Activated CD8-positive, alpha-beta memory T cell treated with anti-CD3 and anti-CD28 coated beads for 48 hours (primary cell): Measurements from ENCODE around the gene MPPED2.

Experiments used
- DNase-seq, 3 experiments: peaks; one replicate each; pipeline ENCODE4 v3.0.0-alpha.2; 2020; ENCODE audit warnings: low read depth in 2 of 3, low spot score in 2 of 3

MPPED2 gene, protein sequence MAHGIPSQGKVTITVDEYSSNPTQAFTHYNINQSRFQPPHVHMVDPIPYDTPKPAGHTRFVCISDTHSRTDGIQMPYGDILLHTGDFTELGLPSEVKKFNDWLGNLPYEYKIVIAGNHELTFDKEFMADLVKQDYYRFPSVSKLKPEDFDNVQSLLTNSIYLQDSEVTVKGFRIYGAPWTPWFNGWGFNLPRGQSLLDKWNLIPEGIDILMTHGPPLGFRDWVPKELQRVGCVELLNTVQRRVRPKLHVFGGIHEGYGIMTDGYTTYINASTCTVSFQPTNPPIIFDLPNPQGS

DNA sequence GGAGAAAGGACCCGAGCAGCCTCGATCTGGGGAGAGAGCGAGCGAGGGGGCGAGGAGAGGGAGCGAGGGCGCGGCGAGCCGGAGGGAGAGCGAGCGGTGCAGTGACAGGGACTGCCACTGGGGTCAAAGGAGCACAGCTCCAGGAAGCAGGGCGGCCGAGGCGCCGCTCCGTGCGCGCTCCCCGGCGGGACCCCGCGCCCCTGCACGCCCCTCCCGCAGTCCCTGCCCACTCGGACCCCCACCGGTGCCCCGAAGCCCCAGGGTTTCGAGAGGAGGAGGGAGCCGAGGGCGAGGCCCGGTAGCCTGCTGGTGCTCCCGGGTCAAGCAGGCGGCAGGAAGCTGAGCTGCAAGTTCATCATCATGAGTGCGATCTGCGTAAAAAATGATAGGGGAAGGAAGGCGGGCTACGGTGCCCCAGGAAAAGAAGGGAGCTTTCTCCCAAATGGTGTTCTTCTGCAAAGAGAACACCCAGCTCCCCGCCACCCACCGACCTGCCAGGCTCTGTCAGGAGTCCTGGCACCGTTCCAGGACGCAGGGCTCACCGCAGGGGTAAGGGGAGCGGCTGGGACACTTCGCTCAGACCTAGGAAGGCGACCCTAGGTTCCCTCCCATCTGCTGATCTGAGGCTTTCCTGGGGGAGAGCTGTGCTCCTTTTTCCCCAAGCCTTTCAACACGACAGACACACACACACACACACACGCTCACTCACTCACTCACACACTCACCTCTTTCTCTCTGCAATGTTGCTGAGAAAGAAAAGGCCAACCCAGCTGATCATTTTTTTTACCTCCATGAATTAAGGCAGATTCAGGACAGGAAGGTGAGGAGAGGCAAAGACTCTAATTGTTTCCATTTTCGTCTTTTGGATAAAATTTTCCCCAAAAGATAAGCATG is at the start of gene MPPED2:
MPPED2 (minus strand) TSS at position 103 of the 894 bp plus-strand sequence. CDS start 5,980 bp downstream, outside the sequence.
- no peak for DNase-seq

DNA sequence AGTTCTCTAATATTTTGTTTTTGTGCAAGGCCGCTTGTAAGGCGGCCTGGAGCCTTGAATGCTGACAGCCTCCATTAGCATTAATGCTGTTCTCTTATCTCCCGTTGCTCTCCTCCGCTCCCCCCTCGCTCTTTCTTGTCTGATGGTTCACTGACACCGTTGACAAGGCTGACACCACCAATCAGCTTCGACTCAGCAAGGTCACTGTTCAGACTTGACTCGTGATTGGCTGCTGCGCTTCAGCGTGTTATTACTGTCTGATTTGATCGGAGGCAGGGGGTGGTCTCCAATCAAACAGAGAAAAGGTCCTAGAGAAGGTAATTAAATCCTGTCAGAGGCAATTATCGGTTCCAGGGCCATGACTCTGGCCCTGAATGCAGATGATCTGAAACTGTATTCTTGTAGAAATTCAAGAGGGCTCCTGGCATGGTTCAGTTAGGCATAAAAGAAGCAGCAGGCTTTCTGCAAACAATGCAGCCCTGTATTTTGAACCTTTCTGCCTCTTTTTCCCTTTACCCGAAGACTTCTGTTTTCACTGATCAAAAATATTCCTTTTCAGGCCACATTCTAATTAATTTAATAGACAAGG is 49.3 kb upstream of the MPPED2 start:
- DNase-seq: no peak

DNA sequence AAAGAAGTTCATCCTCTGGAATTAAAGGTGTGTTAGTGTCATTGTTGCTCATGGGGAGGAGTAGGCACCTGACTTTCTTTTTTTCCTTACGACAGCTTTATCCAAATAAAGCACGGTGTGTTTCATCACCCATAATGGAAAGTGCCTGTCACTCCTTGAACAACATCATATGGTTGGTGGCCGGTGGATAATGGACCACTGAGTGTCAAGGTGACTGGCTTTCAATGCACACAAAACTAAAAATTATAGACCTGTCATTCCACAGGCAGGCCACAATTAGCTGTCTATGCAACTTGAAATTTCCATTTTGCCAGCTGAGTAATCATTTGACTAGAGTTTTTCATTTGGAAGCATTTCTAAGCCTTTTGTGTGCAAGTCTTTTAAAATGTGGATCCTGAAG is 45.0 kb upstream of the MPPED2 start:
- DNase-seq: no peak

DNA sequence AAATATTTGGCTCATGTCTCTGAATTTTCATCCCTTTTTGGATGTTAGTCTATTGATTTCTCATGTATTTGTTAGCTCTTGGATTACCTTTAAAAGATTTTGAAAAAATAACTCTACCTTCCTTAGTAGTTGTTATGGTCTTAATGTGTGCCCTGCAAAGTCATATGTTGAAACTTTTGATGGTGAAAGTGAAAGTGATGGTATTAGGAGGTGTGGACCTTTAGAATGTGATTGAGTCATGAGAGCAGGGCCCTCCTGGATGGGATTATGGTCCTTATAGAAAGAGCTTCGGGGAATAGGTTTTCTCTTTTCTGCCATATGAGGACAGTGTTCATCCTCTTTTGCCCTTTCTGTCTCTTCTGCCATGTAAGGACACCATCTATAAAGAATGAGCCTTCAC is 33.6 kb upstream of the MPPED2 start:
- no peak for DNase-seq

DNA sequence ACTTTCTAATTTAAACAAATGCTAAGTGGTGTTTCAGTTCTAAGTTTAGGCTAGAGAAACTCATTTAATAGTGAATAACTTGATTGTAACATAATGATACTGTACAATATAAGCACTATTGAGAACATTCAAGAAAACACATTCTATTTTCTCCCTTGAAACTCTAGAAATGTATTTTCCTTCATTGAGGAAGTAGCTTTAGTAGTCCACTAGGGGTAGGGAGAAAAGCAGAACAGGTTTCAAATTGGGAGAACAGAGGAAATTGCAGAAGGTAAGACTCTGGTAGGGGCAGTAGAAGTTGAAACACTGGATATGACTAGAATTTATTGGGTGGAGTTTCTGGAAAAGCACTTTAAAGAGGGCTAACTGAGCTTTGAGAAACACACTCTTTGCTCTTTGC is 31.6 kb upstream of the MPPED2 start:
- no peak for DNase-seq

DNA sequence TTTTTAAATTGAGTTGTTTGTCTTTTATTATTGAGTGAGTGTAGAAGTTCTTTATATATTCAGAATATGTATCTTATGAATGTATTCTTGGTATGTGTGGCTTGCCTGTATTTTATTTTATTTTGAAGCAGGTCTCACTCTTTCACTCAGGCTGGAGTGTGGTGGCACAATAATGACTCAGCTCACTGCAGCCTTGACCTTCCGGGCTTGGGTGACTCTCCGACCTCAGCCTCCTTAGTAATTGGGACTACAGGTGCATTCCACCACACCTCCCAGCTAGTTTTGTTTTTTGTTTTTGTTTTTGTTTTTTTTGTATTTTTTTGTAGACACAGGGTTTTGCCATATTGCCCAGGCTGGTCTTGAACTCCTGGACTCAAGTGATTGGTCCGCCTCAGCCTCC is 24.5 kb upstream of the MPPED2 start:
- DNase-seq: no peak

DNA sequence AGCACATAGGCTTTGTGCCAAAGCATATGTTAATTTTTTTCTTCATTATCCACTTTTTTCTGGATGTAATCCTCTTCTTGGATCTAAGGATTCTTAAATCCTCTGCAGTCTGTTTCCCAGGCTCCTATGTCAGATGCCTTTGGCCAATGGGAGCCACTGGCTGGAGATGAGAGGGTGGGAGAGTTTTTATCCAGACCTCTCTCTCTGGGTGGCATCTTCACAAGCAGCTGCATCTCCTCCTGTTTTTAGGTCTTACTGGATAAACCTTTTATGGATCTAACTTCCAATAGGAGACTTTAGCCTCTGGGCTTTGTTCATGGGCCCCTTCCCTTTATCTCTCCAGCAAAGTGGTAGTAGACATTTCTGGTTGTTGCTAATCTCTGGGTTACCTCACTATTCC is 22.4 kb upstream of the MPPED2 start:
- no peak for DNase-seq

DNA sequence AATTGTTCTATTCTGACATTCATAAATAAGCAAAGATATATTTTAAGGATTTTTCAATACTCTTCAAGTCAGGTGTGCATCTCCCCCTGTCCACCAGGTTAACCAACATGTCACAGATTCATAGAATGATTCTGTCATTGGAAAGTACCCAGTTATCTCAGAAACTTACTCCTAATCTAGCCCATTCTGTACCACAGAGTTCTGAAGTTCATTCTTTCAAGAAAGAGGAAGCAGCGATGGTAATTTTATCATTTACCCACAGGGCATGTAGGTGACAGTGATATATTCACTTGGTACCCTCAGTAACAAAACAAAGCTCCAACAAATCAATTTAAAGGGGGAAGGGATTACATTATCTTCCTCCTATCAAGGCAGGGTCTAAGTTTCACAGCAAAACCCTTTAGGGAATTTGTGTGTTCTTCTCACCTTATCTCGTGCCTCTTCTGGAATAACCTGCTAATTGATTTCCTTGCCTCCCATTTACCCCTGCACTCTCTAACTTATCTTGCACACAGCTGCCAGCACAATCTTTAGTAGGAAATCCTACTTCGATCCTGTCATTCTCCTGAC is 19.0 kb upstream of the MPPED2 start:
- no peak for DNase-seq

DNA sequence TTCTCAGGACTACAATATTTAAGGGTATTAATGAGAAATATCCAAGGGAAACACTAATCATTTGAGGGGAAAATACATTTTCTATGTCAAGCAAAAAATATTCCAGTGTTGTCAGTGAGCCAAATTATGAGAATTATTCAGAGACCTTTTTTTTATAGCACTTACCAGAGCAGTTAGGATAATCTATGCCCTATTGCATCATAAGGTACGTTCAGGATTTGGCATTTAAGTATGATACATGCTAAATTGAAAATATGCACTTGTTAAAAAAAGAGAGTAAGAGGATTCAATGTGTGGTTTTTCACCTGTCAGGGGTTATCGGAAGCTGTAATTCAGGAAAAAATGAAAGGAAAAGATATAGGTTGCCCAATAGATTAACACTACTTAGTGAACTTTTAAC is 17.2 kb upstream of the MPPED2 start:
- DNase-seq: no peak

DNA sequence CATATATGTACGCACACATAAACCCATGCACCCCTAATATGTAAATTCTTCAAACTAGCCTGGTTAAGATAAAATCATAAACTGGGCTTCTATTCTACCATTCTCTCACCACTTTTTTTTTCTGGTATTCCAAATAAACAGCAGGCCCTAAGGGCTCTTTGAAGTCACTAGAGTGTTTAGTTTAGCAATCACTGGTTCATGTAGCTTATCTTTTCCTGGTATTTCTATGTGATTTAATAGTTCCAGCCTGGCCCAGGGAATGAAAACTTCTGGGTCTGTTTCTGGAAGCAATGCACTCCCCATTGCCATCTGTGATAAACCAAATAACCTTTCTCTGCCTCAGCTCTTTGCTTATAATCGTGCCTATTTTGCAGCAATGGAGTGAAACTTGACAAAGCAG is 10.7 kb upstream of the MPPED2 start:
- DNase-seq: no peak

DNA sequence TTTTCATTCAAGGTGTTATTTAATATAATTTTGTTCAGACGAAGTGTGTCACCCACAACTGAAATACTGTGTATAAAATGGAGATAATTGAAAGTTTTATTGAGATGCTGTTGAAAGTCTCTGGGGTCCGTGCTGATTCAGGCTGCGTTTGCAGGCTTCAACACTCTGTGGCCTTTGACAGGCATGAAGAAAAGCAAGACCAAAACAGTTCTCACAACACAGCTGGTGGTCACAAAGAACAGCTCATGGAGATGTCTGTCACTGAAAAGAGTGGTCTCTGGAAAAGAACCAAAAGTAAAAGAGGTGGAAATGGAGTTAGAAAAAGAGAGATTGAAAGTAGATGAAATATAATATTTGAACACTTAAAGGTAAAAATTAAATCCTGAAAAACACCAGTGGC is 9.8 kb upstream of the MPPED2 start:
- DNase-seq: no peak

DNA sequence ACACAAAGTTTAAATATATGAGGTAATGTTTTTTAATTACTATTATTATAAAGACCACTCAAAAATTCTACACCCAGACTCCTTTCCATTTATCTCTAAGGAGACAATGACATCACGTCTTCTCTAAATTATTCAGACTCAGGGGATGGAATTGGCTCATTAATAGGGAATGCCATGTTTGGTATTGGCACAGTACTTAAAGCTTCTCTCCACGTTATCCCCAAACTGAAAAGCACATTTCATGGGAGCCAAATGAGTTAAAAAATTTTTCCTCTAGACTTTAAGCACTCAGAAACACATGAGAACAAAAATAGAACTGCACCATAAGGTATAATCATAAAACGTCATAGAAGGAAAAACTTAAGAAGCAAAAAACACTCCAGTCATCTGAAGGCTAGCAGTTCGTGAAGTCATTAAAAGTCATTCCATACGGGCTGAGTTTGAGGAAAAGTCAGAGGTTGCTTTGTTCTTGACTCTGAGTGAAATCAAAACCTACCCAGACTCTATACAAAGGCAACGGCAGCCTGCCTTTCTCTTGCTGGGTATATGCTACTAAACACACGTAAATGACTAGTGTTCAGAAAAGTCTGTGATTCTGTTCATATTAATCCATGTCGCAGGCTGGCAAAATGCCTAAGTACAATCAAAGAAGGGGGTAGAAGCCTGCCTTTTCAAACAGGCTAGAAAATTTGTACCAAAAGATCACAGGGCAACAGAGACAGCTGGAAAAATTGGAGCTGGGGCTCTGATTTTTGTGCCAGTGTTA is 8.7 kb upstream of the MPPED2 start:
- no peak for DNase-seq

DNA sequence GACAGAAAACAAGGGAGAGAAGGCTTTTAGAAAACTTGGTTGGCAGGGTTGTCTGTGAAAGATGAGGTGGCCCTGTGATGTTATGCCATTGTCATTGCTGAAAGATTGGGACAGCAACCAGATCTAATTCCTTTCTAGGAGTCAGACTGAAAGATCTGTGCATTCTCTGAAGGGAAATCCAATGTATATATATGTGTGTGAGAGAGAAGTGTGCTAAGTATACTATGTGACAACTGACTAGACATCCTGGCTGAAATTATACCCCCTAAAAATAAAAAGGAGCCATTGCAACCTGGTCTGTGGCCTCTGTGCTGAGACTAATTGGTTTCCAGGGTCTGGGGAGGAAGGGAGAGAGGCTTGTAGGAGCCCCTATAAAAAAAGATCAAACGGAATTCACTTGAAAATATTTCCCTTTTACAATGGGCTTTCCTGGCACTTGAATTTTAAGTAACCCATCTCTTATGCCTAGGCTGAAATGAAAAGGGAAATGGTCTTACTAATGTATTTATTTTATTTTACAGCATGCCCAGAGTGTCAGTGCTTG is 1.2 kb upstream of the MPPED2 start:
- no peak for DNase-seq

DNA sequence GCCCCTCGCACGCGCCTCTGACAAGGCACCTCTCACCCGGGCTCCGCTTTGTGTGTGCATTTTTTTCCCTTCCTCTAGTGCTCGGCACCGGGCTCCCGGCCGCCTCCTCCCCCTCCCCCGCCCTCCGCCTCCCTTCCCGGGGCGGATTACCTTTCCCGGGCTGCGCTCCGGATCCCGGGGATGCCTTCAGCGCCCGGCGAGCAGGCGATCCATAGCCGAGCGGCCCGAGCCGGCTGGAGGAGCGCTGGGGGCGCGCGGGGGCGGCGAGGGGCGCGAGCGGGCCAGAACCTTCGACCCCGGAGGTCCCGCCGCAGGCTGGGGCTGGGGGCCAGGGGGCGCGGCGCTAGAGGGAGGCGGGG is 282 bp downstream of the MPPED2 start:
- no peak for DNase-seq

DNA sequence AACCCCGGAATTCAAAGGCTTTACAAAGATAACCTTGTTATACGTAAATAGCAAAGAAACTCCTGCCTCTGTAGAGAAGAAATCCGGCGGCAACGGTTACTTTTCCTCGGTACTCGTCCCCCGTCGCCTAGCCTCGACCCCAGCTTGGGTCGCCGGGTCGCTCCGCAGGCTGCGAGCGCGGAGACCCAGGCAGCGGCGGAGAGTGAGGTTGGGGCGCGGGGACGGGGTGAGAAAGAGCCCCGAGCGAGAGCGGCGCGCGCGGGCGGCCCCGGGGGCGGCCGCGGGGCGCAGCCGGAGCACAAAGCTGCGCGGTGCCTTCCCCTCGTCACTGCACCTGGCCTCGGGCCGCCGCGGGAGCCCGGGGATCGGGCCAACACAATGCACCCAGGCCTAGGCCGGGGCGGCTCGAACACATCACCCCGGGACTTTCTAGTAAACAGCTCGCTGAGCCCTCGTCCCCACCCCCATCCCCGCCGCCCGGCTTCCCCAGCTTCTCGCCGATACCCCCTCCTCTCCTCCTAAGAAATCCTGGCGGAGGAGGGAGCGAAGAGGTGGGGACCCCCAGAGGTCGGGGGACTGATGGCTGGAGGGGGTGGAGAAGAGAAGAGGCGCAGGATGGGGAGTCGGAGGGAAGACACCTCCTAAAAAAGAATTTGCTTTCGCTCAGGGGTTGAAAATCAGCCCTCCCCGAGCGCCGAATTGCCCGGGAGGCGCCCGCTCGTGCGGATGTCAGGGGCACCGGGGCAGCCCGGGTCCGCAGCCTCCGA is 845 bp downstream of the MPPED2 start:
- no peak for DNase-seq

DNA sequence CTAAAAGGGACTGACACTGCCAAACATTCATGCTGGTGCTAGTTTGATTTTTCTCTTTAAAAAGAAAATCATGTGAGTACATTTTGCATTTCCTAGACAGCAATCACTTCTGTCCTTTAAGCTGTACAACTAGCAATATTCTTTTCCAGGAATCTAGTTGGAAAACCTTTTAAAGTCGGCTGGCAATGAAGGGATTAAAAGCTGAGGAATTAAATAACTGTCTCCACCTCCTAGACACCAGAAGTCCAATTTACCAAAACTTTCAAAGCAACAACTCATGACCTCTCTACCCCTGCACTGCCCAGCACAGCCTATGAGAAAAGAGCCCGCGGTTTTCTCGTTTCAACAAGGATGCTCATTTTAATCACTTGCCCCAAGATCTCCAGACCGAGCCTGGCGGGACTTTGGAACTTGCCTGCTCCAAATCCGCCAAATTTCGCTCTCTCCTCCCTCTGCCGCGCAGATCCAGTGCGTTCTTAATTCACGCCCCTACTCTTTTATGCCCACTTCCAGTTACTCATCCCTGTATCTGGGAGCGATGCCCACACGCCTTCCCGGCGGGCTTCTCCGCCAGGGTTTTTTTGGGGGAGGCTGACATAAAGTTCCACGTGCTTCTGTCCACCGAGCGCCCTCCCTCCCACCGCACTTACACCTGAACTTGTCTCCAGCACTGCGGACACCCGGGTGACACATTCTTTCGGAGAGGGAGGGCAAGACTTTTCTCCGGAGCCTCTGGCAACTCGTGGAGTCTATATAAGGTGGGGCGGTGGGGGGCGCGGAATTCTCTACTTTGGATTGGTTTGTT is 2.5 kb downstream of the MPPED2 start:
- no peak for DNase-seq

DNA sequence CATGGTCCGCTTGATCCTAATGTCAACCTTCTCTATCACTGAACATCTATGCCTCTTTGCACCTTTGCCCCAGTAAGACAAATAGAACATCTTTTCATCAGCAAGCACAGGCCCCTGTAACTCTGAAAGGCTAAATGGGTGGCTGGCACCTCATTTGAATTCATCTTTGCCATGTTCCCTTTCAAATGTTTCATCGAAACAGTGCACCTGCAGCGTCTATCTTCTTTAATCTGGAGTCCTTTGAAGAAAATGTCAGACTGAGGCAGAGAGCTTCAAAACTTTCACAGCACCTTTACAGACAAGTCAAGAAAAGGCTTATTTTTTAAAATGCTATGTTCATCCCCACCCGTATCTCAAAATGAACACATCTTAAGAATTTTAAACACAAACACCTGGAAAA is 3.4 kb downstream of the MPPED2 start:
- no peak for DNase-seq

DNA sequence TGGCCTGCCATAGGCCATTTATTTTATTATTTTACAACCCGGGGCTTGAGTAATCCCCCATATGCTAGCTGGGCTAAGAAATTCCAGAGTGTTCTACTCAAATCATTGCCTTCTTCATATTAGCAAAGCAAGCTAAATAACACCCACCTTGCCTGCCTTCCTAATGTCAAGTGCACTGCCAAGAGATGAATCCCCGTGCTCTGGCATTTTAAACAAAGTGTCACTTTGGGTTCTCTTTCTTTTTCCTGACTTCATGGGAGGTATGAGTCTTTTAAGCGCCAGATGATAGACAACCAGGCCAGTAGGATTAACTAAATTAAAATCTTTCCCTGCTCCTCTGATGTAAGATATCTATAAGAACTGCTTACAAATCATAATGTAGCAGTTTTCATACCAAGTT is 4.5 kb downstream of the MPPED2 start:
- no peak for DNase-seq

DNA sequence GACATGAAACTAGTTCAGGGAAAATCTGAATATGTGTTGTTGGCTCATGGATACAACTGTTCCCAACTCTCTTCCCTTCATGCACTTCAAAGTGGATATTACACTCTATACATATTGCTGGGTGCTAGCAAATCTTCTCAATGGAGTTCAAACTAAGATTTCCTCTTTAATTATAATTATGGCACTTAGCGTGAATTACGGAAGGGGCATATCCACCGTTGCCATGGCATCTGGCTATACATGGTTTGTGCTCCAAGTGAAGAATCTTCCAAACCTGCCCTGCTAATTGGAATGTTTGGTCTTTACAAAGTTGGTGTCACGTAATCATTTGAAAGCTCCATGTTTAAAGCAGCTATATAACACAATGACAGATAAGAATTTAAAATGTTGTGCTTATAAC is 5.6 kb downstream of the MPPED2 start:
- DNase-seq: no peak
